H1 (cell line): Measurements from ENCODE around the gene RALGAPA2. TPM values are rescaled to one million over a fixed set of nuclear protein-coding genes. Genes with fewer than 3 reads are reported as not detected.

ENCODE experiments used
- CTCF ChIA-PET: fragments of 300-600 bp; sonication (Branson Sonifier 250); formaldehyde crosslinking; loops from one replicate; lab custom pipeline; 2021; ENCODE audit not compliant: partially characterized antibody; lab: Charles Lee
- POLR2A ChIA-PET: fragments of 300-600 bp; sonication (Branson Sonifier 250); formaldehyde crosslinking; loops from one replicate; lab custom pipeline; 2021; ENCODE audit warnings: inconsistent platforms; ENCODE audit not compliant: partially characterized antibody; lab: Charles Lee
- DNase-seq, 2 experiments: peaks; one replicate each; pipeline versions ENCODE4 v3.0.0 to v3.0.0-alpha.2; 2010 to 2022; ENCODE audit warnings: low spot score in 2 of 2, low read depth in 1 of 2, mixed read lengths in 1 of 2
- FAIRE-seq: peaks from 2 replicates; lab custom pipeline; 2011; peaks lifted over from hg19 to GRCh38; lab: Jason Lieb, UNC
- H2AFZ ChIP-seq: 2 replicates; pipeline ENCODE4 v1.8.1; 2012; ENCODE audit warnings: low read length, inconsistent platforms
- H2AK5ac ChIP-seq: 2 replicates; pipeline ENCODE4 v1.6.1; 2013; ENCODE audit warnings: low read depth, low read length
- H2BK120ac ChIP-seq: replicated peaks from 2 replicates; pipeline ENCODE3; 2013; ENCODE audit warnings: low read depth, low read length, inconsistent platforms
- H2BK12ac ChIP-seq: 2 replicates; pipeline ENCODE4 v1.6.1; 2013; ENCODE audit warnings: low read depth, low read length
- H2BK15ac ChIP-seq: 2 replicates; pipeline ENCODE4 v1.6.1; 2013; ENCODE audit warnings: low read length
- H2BK20ac ChIP-seq: 2 replicates; pipeline ENCODE4 v1.6.1; 2013; ENCODE audit warnings: low read length
- H2BK5ac ChIP-seq: 2 replicates; pipeline ENCODE4 v1.6.1; 2013; ENCODE audit warnings: low read depth, low read length
- H3K14ac ChIP-seq: 2 replicates; pipeline ENCODE4 v1.6.1; 2013; ENCODE audit warnings: inconsistent platforms; ENCODE audit not compliant: insufficient read length
- H3K18ac ChIP-seq: 2 replicates; pipeline ENCODE4 v1.6.1; 2013; ENCODE audit warnings: low read length; ENCODE audit errors: extremely low read depth
- H3K23ac ChIP-seq: 2 replicates; pipeline ENCODE4 v1.6.1; 2013; ENCODE audit warnings: inconsistent platforms; ENCODE audit not compliant: insufficient read length
- H3K23me2 ChIP-seq: 2 replicates; pipeline ENCODE4 v1.6.1; 2013; ENCODE audit warnings: low read depth, low read length
- H3K27ac ChIP-seq: 2 replicates; pipeline ENCODE4 v1.6.1; 2011; ENCODE audit warnings: low read depth, low read length, inconsistent platforms
- H3K27me3 ChIP-seq, 4 experiments: replicated peaks in 1 of 4; 1 replicate in 1 of 4; 2 replicates in 3 of 4; pipeline versions ENCODE4 v1.6.1 to v1.8.1; 2011 to 2013; ENCODE audit warnings: low read length in 3 of 4, mild to moderate bottlenecking in 3 of 4, inconsistent platforms in 2 of 4, mixed read lengths in 2 of 4, moderate library complexity in 1 of 4; ENCODE audit not compliant: control insufficient read depth in 3 of 4, insufficient read depth in 3 of 4; ENCODE audit errors: extremely low read depth in 1 of 4
- H3K36me3 ChIP-seq, 4 experiments: 2 replicates each; pipeline versions ENCODE4 v1.6.1 to v1.8.1; 2011 to 2013; ENCODE audit warnings: mild to moderate bottlenecking in 4 of 4, low read length in 3 of 4, moderate library complexity in 2 of 4, control low read depth in 1 of 4, inconsistent platforms in 1 of 4; ENCODE audit not compliant: insufficient read depth in 4 of 4, control insufficient read depth in 2 of 4
- H3K4ac ChIP-seq: replicated peaks from 2 replicates; pipeline ENCODE3; 2013; ENCODE audit warnings: low read length, low read depth, mixed read lengths, inconsistent platforms; ENCODE audit not compliant: insufficient read length
- H3K4me1 ChIP-seq, 4 experiments: replicated peaks in 1 of 4; 1 replicate in 1 of 4; 2 replicates in 3 of 4; pipeline versions ENCODE4 v1.6.1 to v1.8.1; 2011 to 2013; ENCODE audit warnings: low read length in 3 of 4, inconsistent platforms in 2 of 4, mixed read lengths in 1 of 4; ENCODE audit not compliant: insufficient read depth in 4 of 4, control insufficient read depth in 3 of 4
- H3K4me2 ChIP-seq, 2 experiments: 2 replicates each; pipeline versions ENCODE4 v1.6.1 to v1.8.1; 2011 to 2013; ENCODE audit warnings: low read depth in 2 of 2, low read length in 2 of 2, control low read depth in 1 of 2, inconsistent platforms in 1 of 2, mild to moderate bottlenecking in 1 of 2; ENCODE audit not compliant: insufficient read depth in 1 of 2
- H3K4me3 ChIP-seq, 4 experiments: fragments of 200-600, 300-600 bp in 1 of 4; sonication (generic), shearing (Covaris generic), sonication (Bioruptor Twin) in 1 of 4; 2 replicates each; pipeline versions ENCODE4 v1.5.1 to v1.8.1; 2011 to 2016; ENCODE audit warnings: low read length in 4 of 4, low read depth in 3 of 4, control low read depth in 2 of 4, inconsistent platforms in 2 of 4, mild to moderate bottlenecking in 2 of 4, mixed read lengths in 1 of 4, moderate library complexity in 1 of 4; ENCODE audit not compliant: insufficient read depth in 2 of 4; ENCODE audit errors: extremely low read depth in 1 of 4
- H3K56ac ChIP-seq: replicated peaks from 2 replicates; pipeline ENCODE3; 2013; ENCODE audit warnings: low read depth, mild to moderate bottlenecking, mixed read lengths, low read length, inconsistent platforms; ENCODE audit not compliant: insufficient read length
- H3K79me1 ChIP-seq: 2 replicates; pipeline ENCODE4 v1.6.1; 2013; ENCODE audit warnings: low read depth, low read length, control low read depth
- H3K79me2 ChIP-seq, 2 experiments: 2 replicates each; pipeline versions ENCODE4 v1.6.1 to v1.8.1; 2012 to 2013; ENCODE audit warnings: low read length in 2 of 2, mild to moderate bottlenecking in 2 of 2, inconsistent platforms in 1 of 2; ENCODE audit not compliant: insufficient read depth in 2 of 2, control insufficient read depth in 1 of 2
- H3K9ac ChIP-seq, 4 experiments: replicated peaks in 1 of 4; 1 replicate in 1 of 4; 2 replicates in 3 of 4; pipeline versions ENCODE4 v1.6.1 to v1.8.1; 2011 to 2013; ENCODE audit warnings: low read depth in 3 of 4, low read length in 3 of 4, control low read depth in 2 of 4, mild to moderate bottlenecking in 2 of 4, moderate library complexity in 2 of 4, inconsistent platforms in 1 of 4; ENCODE audit errors: extremely low read depth in 1 of 4
- H3K9me3 ChIP-seq, 2 experiments: 2 replicates each; pipeline versions ENCODE4 v1.6.1 to v1.8.1; 2012 to 2013; ENCODE audit warnings: mild to moderate bottlenecking in 2 of 2, moderate library complexity in 2 of 2, control low read depth in 1 of 2, inconsistent platforms in 1 of 2, low read depth in 1 of 2, low read length in 1 of 2, mixed read lengths in 1 of 2; ENCODE audit not compliant: insufficient read depth in 2 of 2
- H4K20me1 ChIP-seq, 2 experiments: replicated peaks in 1 of 2; 2 replicates each; pipeline versions ENCODE3 to v1.8.1; 2011 to 2013; ENCODE audit warnings: inconsistent platforms in 2 of 2, low read length in 2 of 2, mild to moderate bottlenecking in 1 of 2; ENCODE audit not compliant: insufficient read depth in 2 of 2, control insufficient read depth in 1 of 2
- H4K5ac ChIP-seq: 2 replicates; pipeline ENCODE4 v1.6.1; 2013; ENCODE audit warnings: low read length, low read depth, mixed read lengths, inconsistent platforms; ENCODE audit not compliant: insufficient read length
- H4K8ac ChIP-seq: 2 replicates; pipeline ENCODE4 v1.8.0; 2013; ENCODE audit warnings: mild to moderate bottlenecking, moderate library complexity, low read length, inconsistent platforms; ENCODE audit not compliant: insufficient read depth; ENCODE audit errors: extremely low read depth
- H4K91ac ChIP-seq: replicated peaks from 2 replicates; pipeline ENCODE3; 2013; ENCODE audit warnings: low read length, mixed read lengths, inconsistent platforms; ENCODE audit not compliant: insufficient read length
- BCL11A ChIP-seq, 2 experiments: IDR thresholded peaks; one replicate each; pipeline ENCODE4 v1.6.1; 2011; ENCODE audit warnings: low read depth in 2 of 2, low read length in 2 of 2, mild to moderate bottlenecking in 2 of 2
- HDAC6 ChIP-seq: IDR thresholded peaks from one replicate; pipeline ENCODE4 v1.7.1; 2012; ENCODE audit warnings: low read depth, mild to moderate bottlenecking, inconsistent platforms, low read length, moderate library complexity
- RBBP5 ChIP-seq: IDR thresholded peaks from 2 replicates; pipeline ENCODE4 v1.7.1; 2012; ENCODE audit warnings: low read depth, mild to moderate bottlenecking, inconsistent platforms, low read length, moderate library complexity, borderline replicate concordance
- RNF2 ChIP-seq: fragments of 200-900, 300-1000 bp; sonication (generic); IDR thresholded peaks from 2 replicates; pipeline ENCODE4 v1.7.1; 2016; ENCODE audit warnings: borderline replicate concordance, low read depth, mild to moderate bottlenecking, antibody characterized with exemption, low read length; ENCODE audit not compliant: poor library complexity, severe bottlenecking; ENCODE audit errors: missing control alignments
- SUZ12 ChIP-seq: fragments of 200-600 bp; sonication (generic); IDR thresholded peaks from 2 replicates; pipeline ENCODE4 v1.6.1; 2012; ENCODE audit warnings: mild to moderate bottlenecking, inconsistent platforms, low read length, moderate library complexity, mixed read lengths
- TAF7 ChIP-seq: optimal IDR thresholded peaks from 2 replicates; pipeline ENCODE3; 2011; ENCODE audit warnings: low read depth, mild to moderate bottlenecking, inconsistent platforms, low read length, moderate library complexity, borderline replicate concordance
- WGBS, 2 experiments: shearing (Covaris generic) in 1 of 2; methylation state at CpG; one replicate each; pipeline versions ENCODE4 v1.1.6 to v1.1.7; 2013 to 2015; ENCODE audit warnings: low lambda C conversion rate in 2 of 2, mixed read lengths in 2 of 2, inconsistent platforms in 1 of 2, low coverage in 1 of 2, missing lambda C conversion rate in 1 of 2; ENCODE audit not compliant: insufficient replicate concordance in 2 of 2, insufficient coverage in 1 of 2, insufficient read length in 1 of 2; ENCODE audit errors: extremely low coverage in 1 of 2, missing lambda C conversion rate in 1 of 2; 5-methylcytosine and 5-hydroxymethylcytosine counted together
- polyA plus RNA-seq, 7 experiments: library from polyadenylated mRNA; depleted of rRNA in 3 of 7; stranded (reverse) in 5 of 7; unstranded in 2 of 7; fragments of >200 nt in 5 of 7; fragments of 200-250 nt in 2 of 7; gene quantifications; 1 replicate in 5 of 7; 2 replicates in 1 of 7; 4 replicates in 1 of 7; pipeline versions ENCODE4 v1.2.1 to v1.2.3, GENCODE V29; 2011 to 2013; ENCODE audit warnings: missing spikeins in 2 of 7, mixed read lengths in 2 of 7
- total RNA-seq: library from RNA; stranded (reverse); fragmentation: NEBNext Ultra II Directional; extraction: Animal tissue kit (Norgen Biotek cat#: 25700); gene quantifications from 2 replicates; pipeline ENCODE4 v1.2.1, GENCODE V29; 2021

Gene RALGAPA2
- total and polyA plus RNA-seq, 2 of the 8 experiments (the other 6 are each of a cell fraction or from before 2014, with no cell fraction given), result 5.1 to 25.5 TPM

GRCh38 chr20:20401991-20402390 lies 310.5 kb downstream of the RALGAPA2 start:
- CTCF ChIA-PET, result interaction anchor here (0.9 to 2.2 kb wide), 4 partner anchors 9 to 135 kb away, joined by 3 to 6 read pairs (median 4); no protein-coding TSS in a partner anchor
- no peaks in the 10 kb centered on the region for H3K36me3 ChIP-seq
- H3K23ac ChIP-seq, result no peak overlapping the region

More at GRCh38 chr20:20401991-20402390, 310.5 kb downstream of the RALGAPA2 start:
- H3K27ac ChIP-seq, result no peak overlapping the region
- H2BK120ac ChIP-seq, result no peak overlapping the region
- H2AK5ac ChIP-seq, result no peak overlapping the region
- no peak for FAIRE-seq
- no peaks in the 10 kb centered on the region for H3K4me1 ChIP-seq
- no peak overlapping the region for H2BK20ac ChIP-seq
- no peaks in the 10 kb centered on the region for H3K79me1 ChIP-seq
- H3K9ac ChIP-seq, result no peak overlapping the region
- no peak overlapping the region for H3K18ac ChIP-seq
- H3K14ac ChIP-seq, result no peak overlapping the region
- H3K4ac ChIP-seq, result no peak overlapping the region
- H2BK12ac ChIP-seq, result no peak overlapping the region
- H4K8ac ChIP-seq, result no peak overlapping the region
- no peak overlapping the region for H2BK15ac ChIP-seq
- DNase-seq, result no peak
- no peak for TF ChIP-seq TAF7
- TF ChIP-seq SUZ12, result no peak
- no peak for TF ChIP-seq RBBP5
- TF ChIP-seq BCL11A (IDR thresholded peaks at IDR 0.05; ENCODE audit: low read depth in 2 of 2, low read length in 2 of 2), result no peak
- TF ChIP-seq RNF2, result no peak
- TF ChIP-seq HDAC6, result no peak
- POLR2A ChIA-PET, result interaction anchor here (0.8 kb wide), 1 partner anchor 11 kb away, joined by 3 read pairs; no protein-coding TSS in a partner anchor
- no peak overlapping the region for H2BK5ac ChIP-seq
- no peaks in the 10 kb centered on the region for H4K20me1 ChIP-seq
- H3K27me3 ChIP-seq, result no peaks in the 10 kb centered on the region
- no peaks in the 10 kb centered on the region for H3K9me3 ChIP-seq
- H3K56ac ChIP-seq, result no peak overlapping the region
- no peaks in the 10 kb centered on the region for H3K79me2 ChIP-seq
- no peak overlapping the region for H2AFZ ChIP-seq
- no peak overlapping the region for H3K4me3 ChIP-seq
- no peak overlapping the region for H3K4me2 ChIP-seq
- 86% methylated on average over 3 of the region's 3 CpGs; no CpG with 5 or more reads in 1 of the 2 experiments for WGBS, 2 experiments
- no peak overlapping the region for H4K5ac ChIP-seq
- no peak overlapping the region for H4K91ac ChIP-seq
- H3K23me2 ChIP-seq, result no peaks in the 10 kb centered on the region; the same call in 1 of the 2 replicates
